Eye (tissue), 1 donor: Measurements from ENCODE around the gene AUTS2.
A peak's percentile ranks its signal among the peaks of the same experiment; 100 is the strongest.

ENCODE experiments used
- DNase-seq: peaks from one replicate; pipeline ENCODE4 v3.0.0-alpha.2; 2015

AUTS2 gene

DNA sequence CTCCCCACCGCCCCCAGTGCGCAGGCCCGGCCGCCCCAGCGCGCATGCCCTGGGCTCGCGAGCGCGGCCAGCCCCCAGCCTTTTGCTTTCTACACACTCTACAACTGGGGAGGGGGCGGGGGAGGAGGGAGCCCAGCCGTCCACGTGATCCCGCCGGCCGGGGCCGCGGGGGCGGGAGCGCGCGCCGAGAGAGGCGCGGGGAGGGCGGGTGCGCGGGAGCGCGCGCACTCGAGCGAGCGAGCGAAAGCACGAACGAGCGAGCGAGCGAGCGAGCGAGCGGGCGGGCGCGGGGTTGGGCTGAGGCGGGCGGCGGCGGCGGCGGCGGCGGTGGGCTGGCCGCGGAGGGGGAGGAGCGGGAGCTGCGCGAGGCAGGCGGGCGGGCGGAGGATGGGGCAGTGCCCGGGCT lies at the start of gene AUTS2:
Gene AUTS2 (plus strand): TSS at position 395 of the 406 bp plus-strand sequence. CDS start 1,179 bp downstream, outside the sequence.
- DNase-seq, result peak; percentile 97

DNA sequence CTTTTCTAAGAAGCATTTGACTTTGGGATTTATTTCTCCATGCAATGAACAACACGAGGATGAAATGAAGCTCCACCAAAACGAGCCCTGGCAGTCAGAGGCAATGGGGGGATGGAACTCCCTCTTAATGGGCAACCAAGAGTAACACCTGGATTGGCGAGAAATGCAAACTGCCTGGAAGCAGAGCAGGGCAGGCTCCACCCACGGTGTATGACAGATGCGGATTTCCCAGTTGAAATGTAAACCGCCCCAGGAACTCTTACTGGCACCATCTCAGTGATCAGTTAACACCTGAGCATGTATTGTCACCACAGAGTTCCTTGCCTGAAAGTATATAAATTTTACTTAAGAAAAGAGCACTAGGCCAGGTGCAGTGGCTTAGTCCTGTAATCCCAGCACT lies 47.3 kb upstream of the AUTS2 start:
- no peak for DNase-seq

DNA sequence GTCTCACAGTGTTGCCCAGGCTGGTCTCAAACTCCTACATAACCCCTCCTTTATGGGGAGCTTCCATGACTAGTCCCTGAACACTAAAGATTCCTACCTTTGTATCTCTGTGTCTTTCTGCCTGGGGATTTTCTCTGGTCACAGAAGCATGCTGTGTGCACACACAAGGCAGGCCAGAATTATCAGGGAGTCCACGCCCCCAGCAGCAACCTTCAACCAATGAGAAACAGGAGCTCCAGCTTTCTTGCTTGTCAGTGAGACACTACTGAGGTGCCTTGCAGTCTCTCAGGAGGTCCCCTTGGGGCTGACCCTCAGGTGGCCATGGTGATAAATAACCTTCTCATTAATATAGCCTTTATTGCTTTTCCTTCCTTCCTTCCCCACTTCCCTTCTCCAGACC lies 45.1 kb upstream of the AUTS2 start:
- DNase-seq, result no peak

DNA sequence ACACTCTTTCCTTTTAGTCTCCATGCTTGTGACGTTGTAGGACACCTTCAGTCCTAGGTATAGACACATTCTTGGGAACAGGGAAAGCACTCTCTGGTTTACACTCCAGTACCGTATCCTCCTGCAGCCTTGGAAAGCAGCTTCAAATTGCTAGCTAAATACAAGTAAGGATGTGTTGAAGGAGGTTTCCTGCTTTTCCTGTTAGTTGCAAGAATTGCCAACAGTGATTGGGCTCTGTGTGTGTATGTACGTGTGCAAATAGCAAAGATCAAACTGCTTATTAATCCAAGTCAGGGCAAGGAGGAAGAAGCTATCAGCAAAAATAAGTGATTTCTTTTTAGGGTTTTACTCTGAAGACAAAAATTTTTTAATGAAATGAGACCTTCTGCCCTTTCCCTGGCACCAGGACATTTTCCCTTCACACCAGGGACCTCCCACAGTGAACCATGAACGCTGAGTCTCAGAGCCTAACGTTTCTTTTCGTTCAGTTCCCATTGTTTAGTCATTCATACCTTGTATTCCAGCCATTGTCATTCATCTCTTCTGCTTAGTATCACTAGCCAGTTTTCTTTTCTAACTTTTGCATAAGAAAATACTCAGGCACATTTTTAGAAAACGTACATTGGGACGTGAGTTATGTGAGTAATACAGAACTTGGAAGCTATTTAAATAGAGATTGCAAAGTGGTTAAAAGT lies 36.9 kb upstream of the AUTS2 start:
- no peak for DNase-seq

GRCh38 chr7:69564454-69565417 lies 33.5 kb upstream of the AUTS2 start:
- DNase-seq, result peak; percentile 82

DNA sequence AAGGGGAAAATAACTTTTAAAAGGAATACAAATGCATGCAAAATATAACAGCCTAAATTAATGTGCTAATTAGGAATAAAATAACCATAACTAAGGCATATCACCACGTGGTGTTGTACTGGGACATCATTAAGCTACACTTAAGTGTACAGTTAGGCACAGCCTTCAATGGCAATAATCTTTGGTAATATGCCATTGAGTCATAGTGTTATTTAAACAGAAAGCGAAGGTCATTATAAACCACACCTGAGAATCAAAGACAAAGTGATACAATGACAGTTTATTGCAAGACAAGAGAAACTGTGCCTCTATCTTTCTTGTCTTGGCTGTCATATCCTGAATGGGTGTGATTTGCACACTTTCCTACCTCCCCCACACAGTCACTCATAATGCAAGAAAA lies 30.5 kb upstream of the AUTS2 start:
- no peak for DNase-seq

DNA sequence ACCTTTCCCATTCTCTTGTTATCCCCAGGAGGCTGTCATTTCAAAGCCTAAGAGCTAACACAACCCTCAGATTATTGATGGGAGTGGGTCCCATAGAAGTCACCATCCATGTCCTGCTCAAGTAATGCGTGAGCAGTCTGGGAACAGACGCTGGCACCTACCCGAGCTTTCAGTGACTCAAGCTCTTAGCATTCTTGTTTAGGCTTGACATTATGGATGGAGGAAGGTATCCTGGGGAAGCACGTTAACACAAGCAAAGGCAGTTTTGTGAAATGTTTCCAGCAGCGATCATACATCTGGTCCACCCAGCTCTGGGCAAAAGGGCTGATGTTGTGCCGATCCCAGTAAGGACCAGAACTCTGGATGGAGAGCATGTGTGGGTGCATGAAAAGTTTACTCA lies 30.0 kb upstream of the AUTS2 start:
- DNase-seq, result no peak

DNA sequence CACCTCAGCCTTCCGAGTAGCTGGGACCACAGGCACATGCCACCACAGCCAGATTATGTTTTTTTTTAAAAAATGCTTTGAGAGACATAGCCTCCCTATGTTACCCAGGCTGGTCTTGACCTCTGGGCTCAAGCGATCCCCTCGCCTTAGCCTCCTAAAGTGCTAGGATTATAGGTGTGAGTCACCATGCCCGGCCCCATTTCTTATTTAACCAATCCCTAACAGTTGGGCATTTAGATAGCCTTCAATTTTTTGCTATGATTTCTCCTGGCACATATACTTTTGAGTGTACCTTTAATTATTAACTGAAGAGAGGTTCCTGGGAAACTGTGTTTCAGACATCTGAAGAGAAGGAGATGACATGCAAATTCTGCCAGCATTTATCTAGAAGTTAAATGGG lies 22.6 kb upstream of the AUTS2 start:
- DNase-seq, result no peak

DNA sequence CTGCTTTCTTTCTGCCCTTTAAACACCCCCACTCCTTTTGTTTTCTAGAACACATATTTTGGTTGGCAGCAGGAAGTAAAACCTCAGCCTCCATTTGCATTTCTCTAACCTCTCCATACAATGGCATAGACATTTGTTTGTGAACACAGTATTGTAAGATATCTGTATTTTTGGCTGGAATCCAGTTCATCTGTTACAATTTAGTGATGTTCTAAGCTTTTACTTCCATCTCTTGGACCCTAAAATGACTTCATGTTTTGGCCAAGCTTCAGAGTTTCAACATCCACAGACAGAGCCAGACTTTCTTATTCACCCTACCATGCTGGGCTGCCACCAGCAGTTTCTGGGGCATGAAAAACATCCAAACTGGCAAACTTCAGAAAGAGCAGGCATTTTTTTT lies 21.1 kb upstream of the AUTS2 start:
- DNase-seq, result peak; percentile 67

GRCh38 chr7:69585169-69585568 lies 13.1 kb upstream of the AUTS2 start:
- no peak for DNase-seq

DNA sequence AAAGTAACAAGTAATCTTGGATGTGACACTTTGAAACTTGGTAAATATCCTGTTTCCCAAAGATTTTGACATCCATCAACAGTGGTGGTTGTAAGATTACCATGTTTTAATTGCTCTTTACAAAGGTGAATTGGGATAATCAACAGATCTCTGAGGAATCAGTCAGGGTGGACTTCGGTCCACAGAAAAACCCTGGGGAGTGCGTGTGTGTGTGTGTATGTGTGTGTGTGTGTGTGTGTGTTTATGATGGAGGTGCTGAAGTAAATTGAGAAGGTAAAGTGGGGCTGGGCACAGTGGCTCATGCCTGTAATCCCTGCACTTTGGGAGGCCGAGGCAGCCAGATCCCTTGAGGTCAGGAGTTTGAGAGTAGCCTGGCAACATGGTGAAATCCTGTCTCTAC lies 12.0 kb upstream of the AUTS2 start:
- no peak for DNase-seq

- DNase-seq, result peak; percentile 21
Observed at GRCh38 chr7:69588773-69589172, 9.5 kb upstream of the AUTS2 start.

- no peak for DNase-seq
Observed at GRCh38 chr7:69591805-69592204, 6.5 kb upstream of the AUTS2 start.

- no peak for DNase-seq
Observed at GRCh38 chr7:69593511-69593910, 4.8 kb upstream of the AUTS2 start.

GRCh38 chr7:69595415-69595814 lies 2.9 kb upstream of the AUTS2 start:
- DNase-seq, result no peak

- no peak for DNase-seq
Observed at GRCh38 chr7:69596056-69596455, 2.2 kb upstream of the AUTS2 start.

DNA sequence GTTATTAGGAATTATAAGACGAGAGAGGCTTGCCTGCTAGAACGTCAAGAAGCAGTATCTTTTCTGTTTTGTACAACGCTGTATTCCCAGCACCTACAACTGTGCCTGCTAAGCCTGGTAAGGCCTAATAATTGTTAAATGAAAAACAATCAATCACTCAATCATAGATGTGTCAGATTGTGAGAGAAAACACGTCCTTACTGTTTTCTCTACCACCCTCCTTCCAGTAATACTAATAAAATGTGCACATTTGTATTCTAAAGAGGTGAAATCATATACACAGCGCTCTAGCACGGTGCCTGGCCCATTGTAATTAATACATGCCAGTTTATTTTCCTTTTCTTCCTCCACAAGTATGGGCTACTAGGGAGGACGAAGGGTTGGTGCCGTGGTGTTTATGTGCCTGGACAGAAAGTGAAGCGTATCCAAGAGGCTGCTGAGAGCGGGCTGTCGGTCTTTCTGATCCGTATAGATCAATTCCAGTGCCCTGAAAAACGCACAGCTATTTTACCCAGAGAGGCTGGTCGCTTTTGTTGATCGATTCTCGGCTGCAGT lies 1.5 kb upstream of the AUTS2 start:
- DNase-seq, result no peak

DNA sequence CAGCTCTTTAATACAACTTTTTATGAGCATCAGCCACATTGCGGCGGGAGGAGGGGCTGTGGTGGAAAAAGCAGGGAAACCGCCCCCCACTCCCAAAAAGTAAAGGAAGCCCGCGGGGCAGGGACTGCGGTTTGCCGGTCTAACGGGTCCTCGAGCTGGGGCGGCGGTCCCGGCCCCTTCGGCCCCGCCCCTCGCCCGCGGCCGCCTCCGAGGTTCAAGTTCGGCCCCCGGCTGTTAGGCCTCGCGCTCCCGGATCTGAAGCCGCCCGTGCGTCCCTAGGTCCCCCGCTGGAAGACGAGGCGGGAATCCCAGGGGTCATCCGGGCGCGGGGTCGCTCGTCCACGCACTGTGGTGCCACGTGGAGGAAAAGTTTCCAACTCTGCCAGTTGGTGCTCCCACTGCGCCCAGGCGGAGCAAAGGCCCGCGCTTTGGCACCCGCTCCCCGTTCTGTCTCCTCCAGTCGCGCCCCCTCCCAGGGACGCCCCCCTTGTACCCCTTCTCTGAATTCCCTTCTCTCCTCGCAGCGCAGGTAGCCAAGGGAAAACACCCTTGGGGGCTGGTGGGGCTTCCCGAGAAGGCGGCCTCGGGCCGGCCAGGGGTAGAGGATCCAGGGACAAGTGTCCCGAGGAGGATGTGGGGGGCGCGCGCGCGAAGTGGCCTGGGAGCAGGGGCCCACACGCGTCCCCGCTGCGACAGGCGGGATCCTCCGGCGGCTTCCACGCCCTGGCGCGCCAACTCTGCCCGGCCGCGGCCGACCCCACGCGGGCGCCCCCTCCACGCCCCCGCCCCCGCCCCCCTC lies 798 bp upstream of the AUTS2 start:
- peak; percentile 83 for DNase-seq

GRCh38 chr7:69598487-69599285 lies 411 bp downstream of the AUTS2 start:
- DNase-seq, result peak; percentile 88

DNA sequence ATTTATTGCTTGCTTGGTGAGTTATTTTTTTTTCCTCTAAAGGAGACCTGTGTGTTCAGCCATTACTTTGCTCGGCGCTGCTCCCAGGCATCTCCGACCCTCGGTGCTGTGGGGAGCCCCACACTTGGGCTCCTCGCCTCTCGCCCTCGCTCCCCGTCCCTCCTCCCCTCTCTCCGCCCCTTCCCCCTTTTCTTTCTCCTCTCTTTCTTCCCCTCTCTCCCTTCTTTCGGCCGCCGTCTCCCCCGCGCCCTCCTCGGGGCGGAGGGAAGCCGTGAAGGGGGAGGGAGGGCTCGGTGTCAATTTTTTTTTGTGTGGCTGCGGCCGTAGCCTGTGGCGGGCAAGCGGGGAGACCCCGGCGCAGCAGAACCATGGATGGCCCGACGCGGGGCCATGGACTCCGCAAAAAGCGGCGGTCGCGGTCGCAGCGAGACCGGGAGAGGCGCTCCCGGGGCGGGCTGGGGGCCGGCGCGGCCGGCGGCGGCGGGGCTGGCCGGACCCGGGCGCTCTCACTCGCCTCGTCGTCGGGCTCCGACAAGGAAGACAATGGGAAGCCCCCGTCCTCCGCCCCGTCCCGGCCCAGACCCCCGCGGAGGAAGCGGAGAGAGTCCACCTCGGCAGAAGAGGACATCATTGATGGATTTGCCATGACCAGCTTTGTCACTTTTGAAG lies 1.1 kb downstream of the AUTS2 start:
- DNase-seq, result peak; percentile 80

DNA sequence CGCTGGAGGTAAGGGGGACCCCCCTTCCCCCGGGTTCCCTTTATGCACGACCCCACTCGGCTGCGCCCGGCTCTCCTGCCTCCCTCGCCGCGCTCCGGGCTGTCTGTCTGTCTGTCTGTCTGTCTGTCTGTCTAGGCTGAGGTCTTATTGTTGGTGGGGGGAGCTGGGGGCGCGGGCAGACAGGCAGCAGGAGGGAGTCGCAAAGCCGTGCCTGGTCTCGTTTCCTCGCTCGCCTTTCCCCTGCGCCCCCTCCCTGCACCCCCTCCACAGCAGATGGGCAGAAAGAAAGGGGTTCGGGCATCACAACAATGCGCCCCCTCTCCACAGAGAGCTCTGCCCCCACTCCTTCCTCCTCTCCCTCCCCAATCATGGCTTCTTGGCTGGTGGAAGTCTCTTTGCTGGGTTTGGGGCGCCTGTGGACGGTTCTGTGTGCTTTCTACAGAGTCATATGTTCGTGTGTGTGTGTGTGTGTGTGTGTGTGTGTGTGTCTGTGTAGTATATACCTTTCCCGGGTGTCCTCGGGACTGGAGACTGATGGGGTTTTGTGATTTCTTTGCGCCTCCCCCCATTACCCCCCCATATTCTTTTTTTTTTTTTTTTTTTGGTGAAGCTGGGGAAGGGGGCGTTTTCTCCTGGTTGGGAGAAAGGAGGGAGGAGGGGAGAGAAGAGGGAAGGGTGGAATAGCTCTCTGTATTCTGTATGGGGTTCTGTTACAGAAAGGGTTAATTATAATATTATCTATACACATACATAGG lies 1.9 kb downstream of the AUTS2 start:
- peak; percentile 76 for DNase-seq
